GM19438 (cell line): ENCODE results near the gene CREBRF.
"Not testable (repeated sequence)": the region's sequence is repeated elsewhere in the genome, so short reads cannot be mapped to it uniquely, and the experiment has no call there.

Source experiments
- ATAC-seq: cut with Tn5 transposase; IDR thresholded peaks from one replicate; pipeline ENCODE4 v1.9.1; 2021; ENCODE audit warnings: low read depth; ENCODE audit not compliant: unreplicated experiment

Gene CREBRF

GRCh38 chr5:173148354-173148753, 92.2 kb downstream of the CREBRF start:
- ATAC-seq = no peak

GRCh38 chr5:173152547-173152946, 96.4 kb downstream of the CREBRF start:
- ATAC-seq = no peak

GRCh38 chr5:173153842-173154241, 97.7 kb downstream of the CREBRF start:
- ATAC-seq = no peak

- not testable (repeated sequence) for ATAC-seq
Observed at GRCh38 chr5:173154619-173155018, 98.5 kb downstream of the CREBRF start.

GRCh38 chr5:173155912-173156311, 99.8 kb downstream of the CREBRF start:
- no peak for ATAC-seq

- ATAC-seq = no peak
Observed at GRCh38 chr5:173158366-173158765, 102.2 kb downstream of the CREBRF start.

GRCh38 chr5:173159256-173159655, 103.1 kb downstream of the CREBRF start:
- no peak for ATAC-seq

- ATAC-seq = no peak
Observed at GRCh38 chr5:173161148-173161547, 105.0 kb downstream of the CREBRF start.

GRCh38 chr5:173163219-173163618, 107.1 kb downstream of the CREBRF start:
- ATAC-seq = no peak

- no peak for ATAC-seq
Observed at GRCh38 chr5:173165177-173166016, 109.2 kb downstream of the CREBRF start.

- no peak for ATAC-seq
Observed at GRCh38 chr5:173172166-173172565, 116.0 kb downstream of the CREBRF start.

GRCh38 chr5:173175523-173175922, 119.4 kb downstream of the CREBRF start:
- ATAC-seq = no peak

- ATAC-seq = no peak
Observed at GRCh38 chr5:173178369-173178910, 122.3 kb downstream of the CREBRF start.

GRCh38 chr5:173180331-173180730, 124.2 kb downstream of the CREBRF start:
- ATAC-seq = no peak

GRCh38 chr5:173187054-173187743, 131.0 kb downstream of the CREBRF start:
- no peak for ATAC-seq

- ATAC-seq = no peak
Observed at GRCh38 chr5:173188280-173188679, 132.1 kb downstream of the CREBRF start.
